Measurements from ENCODE around the gene H2AZ2. TPM values are rescaled to one million over a fixed set of nuclear protein-coding genes. Genes with fewer than 3 reads are reported as not detected.

H2AZ2 gene
- total RNA-seq, 2 donors from 2014 or later = 166 to 242 TPM

GRCh38 chr7:44782460-44782859 lies 65.4 kb downstream of the H2AZ2 start:
- Histone ChIP-seq H3K27ac (no peak overlapping the region), H3K27me3 (no peaks in the 10 kb centered on the region), H3K36me3 (no peaks in the 10 kb centered on the region), H3K4me3 (no peak overlapping the region), H3K9ac (ENCODE audit: low read depth in 2 of 2, low read length in 2 of 2) (no peak overlapping the region), H3K9me3 (no peaks in the 10 kb centered on the region), H3K4me1 (no peaks in the 10 kb centered on the region)
- no peak for TF ChIP-seq CTCF (IDR thresholded peaks at IDR 0.05)
- intact Hi-C loops (cut with DNase I) = no loop called here
- no peak for DNase-seq

Other genes with a start within 250 kb of the H2AZ2 start
- gene OGDH, start 241.5 kb downstream of the H2AZ2 start, total RNA-seq = 100 to 1,000 TPM; 142 to 164 TPM
- 100 to 1,000 TPM in 1 of 2 donors, 10 to 100 TPM in 1; 61.8 to 112 TPM for gene ZMIZ2, start 99.2 kb downstream of the H2AZ2 start, total RNA-seq
- 1,000 to 10,000 TPM; 1,435 to 2,110 TPM for gene PPIA, start 51.4 kb downstream of the H2AZ2 start, total RNA-seq
- gene PURB, start 37.4 kb upstream of the H2AZ2 start, total RNA-seq = 10 to 100 TPM; 18.8 to 19.8 TPM
- 1 to 10 TPM; 2.1 to 3.6 TPM for gene MYO1G, start 130.9 kb upstream of the H2AZ2 start, total RNA-seq
- gene CCM2, start 152.1 kb upstream of the H2AZ2 start, total RNA-seq = 10 to 100 TPM; 34.8 to 38.0 TPM
- gene NACAD, start 240.9 kb upstream of the H2AZ2 start, total RNA-seq = 1 to 10 TPM; 1.0 to 3.3 TPM

Measured in colonic mucosa (tissue), 4 donors.